ENCODE results near the gene YWHAG. TPM values are rescaled to one million over a fixed set of nuclear protein-coding genes. Genes with fewer than 3 reads are reported as not detected.
A peak's percentile ranks its signal among the peaks of the same experiment; 100 is the strongest.

Gene YWHAG
- total RNA-seq, 1 experiment from 2014 or later = 113 TPM

GRCh38 chr7:76352193-76352592 lies 6.6 kb downstream of the YWHAG start:
- H3K36me3 Mint-ChIP-seq (ENCODE audit: insufficient read depth, unreplicated experiment) = peaks cover 67% of the 10 kb centered on the region

GRCh38 chr7:76351372-76351771 lies 7.4 kb downstream of the YWHAG start:
- DNase-seq = no peak
- BruUV-seq (replicated peaks) = no TSS peak
- Mint-ChIP-seq H3K27ac (ENCODE audit: unreplicated experiment) (peak overlapping the region; percentile 10), H3K27me3 (ENCODE audit: unreplicated experiment) (no peaks in the 10 kb centered on the region), H3K4me3 (ENCODE audit: low read depth, unreplicated experiment) (no peak overlapping the region), H3K36me3 (ENCODE audit: insufficient read depth, unreplicated experiment) (peaks cover 68% of the 10 kb centered on the region), H3K4me1 (ENCODE audit: low read depth, unreplicated experiment) (peaks cover 36% of the 10 kb centered on the region), H3K9me3 (ENCODE audit: low read depth, unreplicated experiment) (no peaks in the 10 kb centered on the region)
- intact Hi-C loops (cut with micrococcal nuclease; ENCODE audit: unreplicated experiment) = no loop called here
- CTCF ChIA-PET = no interaction called here
- TF ChIP-seq, protein P1, sequence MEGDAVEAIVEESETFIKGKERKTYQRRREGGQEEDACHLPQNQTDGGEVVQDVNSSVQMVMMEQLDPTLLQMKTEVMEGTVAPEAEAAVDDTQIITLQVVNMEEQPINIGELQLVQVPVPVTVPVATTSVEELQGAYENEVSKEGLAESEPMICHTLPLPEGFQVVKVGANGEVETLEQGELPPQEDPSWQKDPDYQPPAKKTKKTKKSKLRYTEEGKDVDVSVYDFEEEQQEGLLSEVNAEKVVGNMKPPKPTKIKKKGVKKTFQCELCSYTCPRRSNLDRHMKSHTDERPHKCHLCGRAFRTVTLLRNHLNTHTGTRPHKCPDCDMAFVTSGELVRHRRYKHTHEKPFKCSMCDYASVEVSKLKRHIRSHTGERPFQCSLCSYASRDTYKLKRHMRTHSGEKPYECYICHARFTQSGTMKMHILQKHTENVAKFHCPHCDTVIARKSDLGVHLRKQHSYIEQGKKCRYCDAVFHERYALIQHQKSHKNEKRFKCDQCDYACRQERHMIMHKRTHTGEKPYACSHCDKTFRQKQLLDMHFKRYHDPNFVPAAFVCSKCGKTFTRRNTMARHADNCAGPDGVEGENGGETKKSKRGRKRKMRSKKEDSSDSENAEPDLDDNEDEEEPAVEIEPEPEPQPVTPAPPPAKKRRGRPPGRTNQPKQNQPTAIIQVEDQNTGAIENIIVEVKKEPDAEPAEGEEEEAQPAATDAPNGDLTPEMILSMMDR (IDR thresholded peaks at IDR 0.05; ENCODE audit: unreplicated experiment) = no peak

More at GRCh38 chr7:76352193-76352592, 6.6 kb downstream of the YWHAG start:
- no peak for DNase-seq
- no TSS peak for BruUV-seq (replicated peaks)
- intact Hi-C loops (cut with micrococcal nuclease; ENCODE audit: unreplicated experiment) = no loop called here
- Mint-ChIP-seq H3K27me3 (ENCODE audit: unreplicated experiment) (no peaks in the 10 kb centered on the region), H3K4me1 (ENCODE audit: low read depth, unreplicated experiment) (peaks cover 28% of the 10 kb centered on the region), H3K9me3 (ENCODE audit: low read depth, unreplicated experiment) (no peaks in the 10 kb centered on the region), H3K4me3 (ENCODE audit: low read depth, unreplicated experiment) (no peak overlapping the region), H3K27ac (ENCODE audit: unreplicated experiment) (no peak overlapping the region)
- CTCF ChIA-PET = no interaction called here
- TF ChIP-seq, protein P1 (IDR thresholded peaks at IDR 0.05; ENCODE audit: unreplicated experiment) = no peak

DNA sequence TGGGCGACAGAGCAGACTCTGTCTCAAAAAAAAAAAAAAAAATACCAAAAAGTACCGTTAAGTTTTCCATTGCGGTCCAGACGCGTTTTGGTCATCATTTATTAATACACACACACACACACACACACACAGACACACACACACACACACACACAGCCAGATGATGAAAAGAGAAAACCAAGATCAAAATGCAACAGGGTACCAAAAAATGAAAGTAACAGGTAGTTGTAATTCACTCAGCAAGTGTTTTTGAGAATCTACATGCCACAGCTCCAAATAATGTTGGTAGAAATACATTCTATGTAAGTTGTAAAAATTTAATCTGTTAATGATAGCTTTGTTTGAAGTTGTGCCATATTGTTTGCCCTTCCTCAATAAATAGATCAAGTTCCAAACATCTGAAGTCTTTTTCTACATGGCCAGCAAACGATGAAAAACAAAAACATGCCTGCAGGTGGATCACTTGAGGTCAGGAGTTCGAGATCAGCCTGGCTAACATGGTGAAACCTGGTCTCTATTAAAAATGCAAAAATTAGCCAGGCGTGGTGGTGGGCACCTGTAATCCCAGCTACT lies 9.4 kb downstream of the YWHAG start:
- no TSS peak for BruUV-seq (replicated peaks)
- intact Hi-C loops (cut with micrococcal nuclease; ENCODE audit: unreplicated experiment) = no loop called here
- DNase-seq = no peak
- CTCF ChIA-PET = no interaction called here
- peaks cover 42% of the 10 kb centered on the region for H3K4me1 Mint-ChIP-seq (ENCODE audit: low read depth, unreplicated experiment)
- peaks cover 69% of the 10 kb centered on the region for H3K36me3 Mint-ChIP-seq (ENCODE audit: insufficient read depth, unreplicated experiment)
- TF ChIP-seq, protein P1 (IDR thresholded peaks at IDR 0.05; ENCODE audit: unreplicated experiment) = no peak
- no peak overlapping the region for H3K4me3 Mint-ChIP-seq (ENCODE audit: low read depth, unreplicated experiment)
- no peaks in the 10 kb centered on the region for H3K27me3 Mint-ChIP-seq (ENCODE audit: unreplicated experiment)
- no peak overlapping the region for H3K27ac Mint-ChIP-seq (ENCODE audit: unreplicated experiment)
- no peaks in the 10 kb centered on the region for H3K9me3 Mint-ChIP-seq (ENCODE audit: low read depth, unreplicated experiment)

- Mint-ChIP-seq H3K4me3 (ENCODE audit: low read depth, unreplicated experiment) (no peak overlapping the region), H3K4me1 (ENCODE audit: low read depth, unreplicated experiment) (peaks cover 52% of the 10 kb centered on the region), H3K36me3 (ENCODE audit: insufficient read depth, unreplicated experiment) (peaks cover 77% of the 10 kb centered on the region), H3K9me3 (ENCODE audit: low read depth, unreplicated experiment) (no peaks in the 10 kb centered on the region), H3K27ac (ENCODE audit: unreplicated experiment) (peak overlapping the region; percentile 7), H3K27me3 (ENCODE audit: unreplicated experiment) (no peaks in the 10 kb centered on the region)
- TF ChIP-seq, protein P1 (IDR thresholded peaks at IDR 0.05; ENCODE audit: unreplicated experiment) = no peak
- no peak for DNase-seq
- intact Hi-C loops (cut with micrococcal nuclease; ENCODE audit: unreplicated experiment) = loop anchor here (2.0 kb wide), 1 partner anchor 29 kb away; no protein-coding TSS in a partner anchor
- BruUV-seq (replicated peaks) = no TSS peak
- CTCF ChIA-PET = no interaction called here
Measured at GRCh38 chr7:76347710-76348109, 11.1 kb downstream of the YWHAG start.
